GM12878 (cell line): Measurements from ENCODE around the gene DLG2. TPM values are rescaled to one million over a fixed set of nuclear protein-coding genes. Genes with fewer than 3 reads are reported as not detected.

Experiments
- ATAC-seq: fragments of 200-7000 bp; cut with Tn5 transposase; 3 replicates; pipeline ENCODE4 v1.9.1; 2020; ENCODE audit warnings: mild to moderate bottlenecking, moderate library complexity
- BruUV-seq: library from RNA; stranded (reverse); fragments of 400-500 nt; replicated peaks from 2 replicates; lab custom pipeline; 2021; lab: Mats Ljungman, UMichigan
- CTCF ChIA-PET: fragments of 300-600 bp; sonication (Branson Sonifier 250); formaldehyde crosslinking; extraction: SDS; loops from one replicate; lab custom pipeline; 2021; ENCODE audit warnings: inconsistent platforms; lab: Yijun Ruan, JAX
- POLR2A ChIA-PET: fragments of 350-600 bp; formaldehyde crosslinking; extraction: SDS; loops from one replicate; lab custom pipeline; 2021; ENCODE audit warnings: inconsistent platforms; lab: Charles Lee
- RAD21 ChIA-PET: fragments of 300-600 bp; sonication (Branson Sonifier 250); formaldehyde crosslinking; loops from one replicate; lab custom pipeline; 2023; ENCODE audit warnings: antibody characterized with exemption; ENCODE audit not compliant: unreplicated experiment; lab: Charles Lee
- SMC1A ChIA-PET: fragments of 300-600 bp; sonication (Branson Sonifier 250); formaldehyde crosslinking; loops from one replicate; lab custom pipeline; 2023; ENCODE audit not compliant: unreplicated experiment, uncharacterized antibody; lab: Charles Lee
- DNase-seq: peaks from one replicate; pipeline ENCODE4 v3.0.0-alpha.2; 2011; ENCODE audit warnings: low read depth, low spot score
- FAIRE-seq: peaks from 3 replicates; lab custom pipeline; 2011; peaks lifted over from hg19 to GRCh38; lab: Jason Lieb, UNC
- H2AFZ ChIP-seq: 2 replicates; pipeline ENCODE4 v1.6.0; 2011; ENCODE audit warnings: low read depth, low read length, control low read depth; ENCODE audit not compliant: control insufficient read depth
- H3K27ac ChIP-seq: 2 replicates; pipeline ENCODE4 v1.5.1; 2011; ENCODE audit warnings: control low read depth; ENCODE audit not compliant: control insufficient read depth, insufficient read depth
- H3K27me3 ChIP-seq, 2 experiments: replicated peaks in 1 of 2; 2 replicates each; pipeline versions ENCODE4 v1.6.0 to v1.6.1; 2011; ENCODE audit warnings: low read length in 1 of 2; ENCODE audit not compliant: control insufficient read depth in 2 of 2, insufficient read depth in 2 of 2
- H3K36me3 ChIP-seq, 2 experiments: 2 replicates each; pipeline ENCODE4 v1.5.1; 2011; ENCODE audit warnings: low read length in 1 of 2; ENCODE audit not compliant: control insufficient read depth in 2 of 2, insufficient read depth in 2 of 2
- H3K4me1 ChIP-seq: 2 replicates; pipeline ENCODE4 v1.6.1; 2011; ENCODE audit warnings: mild to moderate bottlenecking, low read length, moderate library complexity, mixed read lengths; ENCODE audit not compliant: control insufficient read depth, insufficient read depth
- H3K4me2 ChIP-seq: 2 replicates; pipeline ENCODE4 v1.6.0; 2011; ENCODE audit warnings: control low read depth; ENCODE audit not compliant: control insufficient read depth, insufficient read depth
- H3K4me3 ChIP-seq: fragments of 200-600 bp; sonication (generic); 2 replicates; pipeline ENCODE4 v1.5.1; 2016
- H3K79me2 ChIP-seq: 2 replicates; pipeline ENCODE4 v1.6.0; 2011; ENCODE audit warnings: low read length; ENCODE audit not compliant: control insufficient read depth, insufficient read depth
- H3K9ac ChIP-seq: 2 replicates; pipeline ENCODE4 v1.8.0; 2011; ENCODE audit warnings: low read length, control low read depth, mixed read lengths; ENCODE audit not compliant: control insufficient read depth, insufficient read depth
- H3K9me3 ChIP-seq: replicated peaks from 3 replicates; pipeline ENCODE4 v1.5.1; 2011; ENCODE audit warnings: mild to moderate bottlenecking, low read length; ENCODE audit not compliant: control insufficient read depth, insufficient read depth
- H4K20me1 ChIP-seq: 2 replicates; pipeline ENCODE4 v1.6.0; 2011; ENCODE audit not compliant: control insufficient read depth, insufficient read depth
- CHD1 ChIP-seq: IDR thresholded peaks from 2 replicates; pipeline ENCODE4 v1.6.1; 2012; ENCODE audit warnings: low read depth, low read length, improper control_type of control experiment
- DPF2 ChIP-seq: fragments of 450-650 bp; IDR thresholded peaks from 2 replicates; pipeline ENCODE4 v1.6.1; 2017; ENCODE audit warnings: mild to moderate bottlenecking
- NBN ChIP-seq: fragments of 450-650 bp; IDR thresholded peaks from 2 replicates; pipeline ENCODE4 v1.6.1; 2016
- PAX8 ChIP-seq: fragments of 450-650 bp; IDR thresholded peaks from 2 replicates; pipeline ENCODE4 v1.6.1; 2017; ENCODE audit warnings: mild to moderate bottlenecking, moderate library complexity
- POU2F2 ChIP-seq: IDR thresholded peaks from 3 replicates; pipeline ENCODE4 v1.6.1; 2011; ENCODE audit warnings: low read depth, mild to moderate bottlenecking, low read length, borderline replicate concordance
- RB1 ChIP-seq: fragments of 450-650 bp; formaldehyde crosslinking; IDR thresholded peaks from 2 replicates; pipeline ENCODE4 v1.6.1; 2017; ENCODE audit warnings: mild to moderate bottlenecking, borderline replicate concordance
- RUNX3 ChIP-seq: IDR thresholded peaks from 2 replicates; pipeline ENCODE4 v1.6.1; 2012; ENCODE audit warnings: low read length, inconsistent platforms
- SKIL ChIP-seq: fragments of 450-650 bp; IDR thresholded peaks from 2 replicates; pipeline ENCODE4 v1.6.1; 2017; ENCODE audit warnings: mild to moderate bottlenecking, low read depth, inconsistent platforms; ENCODE audit not compliant: poor library complexity, severe bottlenecking
- SPI1 ChIP-seq: IDR thresholded peaks from 2 replicates; pipeline ENCODE4 v1.6.1; 2011; ENCODE audit warnings: low read depth, mild to moderate bottlenecking, low read length, moderate library complexity, borderline replicate concordance; ENCODE audit not compliant: insufficient read depth
- TCF7 ChIP-seq: IDR thresholded peaks from 2 replicates; pipeline ENCODE4 v1.6.1; 2014; ENCODE audit warnings: antibody characterized with exemption, borderline replicate concordance
- YY1 ChIP-seq: IDR thresholded peaks from 2 replicates; pipeline ENCODE4 v1.6.1; 2011; ENCODE audit warnings: low read depth, mild to moderate bottlenecking, low read length
- ZNF217 ChIP-seq: fragments of 450-650 bp; IDR thresholded peaks from 2 replicates; pipeline ENCODE4 v1.6.1; 2017; ENCODE audit warnings: antibody characterized with exemption, mild to moderate bottlenecking
- ZNF24 ChIP-seq: fragments of 450-650 bp; IDR thresholded peaks from 2 replicates; pipeline ENCODE4 v1.6.1; 2017; ENCODE audit warnings: antibody characterized with exemption, mild to moderate bottlenecking
- ZZZ3 ChIP-seq: IDR thresholded peaks from 2 replicates; pipeline ENCODE4 v1.6.1; 2011; ENCODE audit warnings: low read depth; ENCODE audit not compliant: control insufficient read depth, insufficient read length
- WGBS: methylation state at CpG from one replicate; pipeline ENCODE4 v1.1.6; 2016; ENCODE audit warnings: low lambda C conversion rate; ENCODE audit not compliant: insufficient replicate concordance, insufficient coverage; ENCODE audit errors: missing lambda C conversion rate; 5-methylcytosine and 5-hydroxymethylcytosine counted together
- in situ Hi-C: fragments of 300-500 bp; cut with MboI; formaldehyde crosslinking; loops from 9 replicates; pipeline ENCODE4 v1.14.3; 2018; ENCODE audit warnings: mixed read lengths
- intact Hi-C: fragments of 100-400 bp; cut with micrococcal nuclease; formaldehyde crosslinking; loops from one replicate; pipeline ENCODE4 v1.14.2; 2022; ENCODE audit not compliant: unreplicated experiment
- polyA plus RNA-seq, 11 experiments: library from polyadenylated mRNA; depleted of rRNA in 4 of 11; unstranded in 6 of 11; stranded (reverse) in 5 of 11; fragments of >200 nt; fragmentation: Nextera tagmentation in 4 of 11; fragmentation: Illumina TruSeq in 1 of 11; extraction: Ambion mirVana in 4 of 11; extraction: Trizol in 1 of 11; gene quantifications; 1 replicate in 1 of 11; 2 replicates in 10 of 11; pipeline versions ENCODE4 v1.2.1 to v1.2.3, GENCODE V29; 2011 to 2016; ENCODE audit warnings: inconsistent platforms in 2 of 11, missing spikeins in 2 of 11, low read depth in 1 of 11
- total RNA-seq, 4 experiments: library from RNA; depleted of rRNA in 3 of 4; stranded (reverse); fragments of >200 nt in 3 of 4; fragmentation: Illumina TruSeq in 1 of 4; extraction: Trizol in 1 of 4; gene quantifications; 2 replicates each; pipeline versions ENCODE4 v1.2.1 to v1.2.3, GENCODE V29; 2013 to 2021

The DLG2 gene
- total and polyA plus RNA-seq, 10 of the 15 experiments (the other 5 are each of a cell fraction or from before 2014, with no cell fraction given) = 0.09 to 0.98 (median 0.35) TPM

- no peaks in the 10 kb centered on the region for H3K9me3 ChIP-seq
- TF ChIP-seq NBN = no peak
- TF ChIP-seq CHD1 = no peak
- no peak for TF ChIP-seq SKIL
- TF ChIP-seq RUNX3 = no peak
- no peak for TF ChIP-seq ZNF217
- no peak for TF ChIP-seq SPI1
- H3K27me3 ChIP-seq = no peaks in the 10 kb centered on the region
- ChIA-PET SMC1A (no interaction called here), RAD21 (no interaction called here), POLR2A (no interaction called here), CTCF (no interaction called here)
- BruUV-seq = no TSS peak
- no peaks in the 10 kb centered on the region for H3K36me3 ChIP-seq
- FAIRE-seq (no peak), ATAC-seq (no peak), DNase-seq (no peak)
- in situ Hi-C loops (no loop called here), intact Hi-C loops (no loop called here)
- H3K4me3 ChIP-seq = no peak overlapping the region
- no peaks in the 10 kb centered on the region for H3K79me2 ChIP-seq
- H3K9ac ChIP-seq = no peak overlapping the region
- no peaks in the 10 kb centered on the region for H3K4me1 ChIP-seq
- no peaks in the 10 kb centered on the region for H4K20me1 ChIP-seq
- H3K27ac ChIP-seq = no peak overlapping the region
- no peak overlapping the region for H2AFZ ChIP-seq
- WGBS = 17% methylated on average over 2 of the region's 2 CpGs
- no peak overlapping the region for H3K4me2 ChIP-seq
Measured at GRCh38 chr11:84751371-84751770, 875.8 kb downstream of the DLG2 start.

- DNase-seq (no peak), FAIRE-seq (no peak), ATAC-seq (no peak)
- TF ChIP-seq YY1 = no peak
- no peak for TF ChIP-seq TCF7
- TF ChIP-seq POU2F2 = no peak
- TF ChIP-seq ZNF24 = no peak
- TF ChIP-seq RB1 = no peak
- no peak for TF ChIP-seq NBN
- TF ChIP-seq ZZZ3 = no peak
- no peak for TF ChIP-seq DPF2
- TF ChIP-seq PAX8 = no peak
- Histone ChIP-seq H3K9me3 (no peaks in the 10 kb centered on the region), H3K4me3 (no peak overlapping the region), H3K9ac (no peak overlapping the region), H3K36me3 (no peaks in the 10 kb centered on the region), H3K79me2 (no peaks in the 10 kb centered on the region), H3K27ac (no peak overlapping the region), H3K4me1 (no peaks in the 10 kb centered on the region), H2AFZ (no peak overlapping the region), H3K27me3 (no peaks in the 10 kb centered on the region), H3K4me2 (no peak overlapping the region), H4K20me1 (no peaks in the 10 kb centered on the region)
- intact Hi-C loops (no loop called here), in situ Hi-C loops (no loop called here)
- POLR2A ChIA-PET = no interaction called here
- 0% methylated on average over 2 of the region's 2 CpGs for WGBS
- BruUV-seq = no TSS peak
- RAD21 ChIA-PET = no interaction called here
- SMC1A ChIA-PET = no interaction called here
- CTCF ChIA-PET = interaction anchor here (0.7 kb wide), 1 partner anchor 10 kb away, joined by 3 read pairs; no protein-coding TSS in a partner anchor
Measured at GRCh38 chr11:84747871-84748270, 879.3 kb downstream of the DLG2 start.
